CD4-positive, alpha-beta memory T cell (primary cell): ENCODE measurements around the gene KLHL22. TPM values are rescaled to one million over a fixed set of nuclear protein-coding genes. Genes with fewer than 3 reads are reported as not detected.
A peak's percentile ranks its signal among the peaks of the same experiment; 100 is the strongest.
"Not testable (repeated sequence)": the region's sequence is repeated elsewhere in the genome, so short reads cannot be mapped to it uniquely, and the experiment has no call there.

Experiments used
- CTCF ChIA-PET: fragments of 350-600 bp; sonication (Branson Sonifier 250); formaldehyde crosslinking; loops from one replicate; lab custom pipeline; 2021; ENCODE audit warnings: inconsistent platforms; ENCODE audit not compliant: partially characterized antibody; lab: Charles Lee
- POLR2A ChIA-PET: fragments of 350-600 bp; sonication (Branson Sonifier 250); formaldehyde crosslinking; loops from one replicate; lab custom pipeline; 2021; ENCODE audit not compliant: partially characterized antibody; lab: Charles Lee
- DNase-seq, 5 donors: peaks; one replicate each; pipeline versions ENCODE4 v3.0.0 to v3.0.0-alpha.2; 2020 to 2022; ENCODE audit warnings: mixed read lengths in 1 of 5
- H3K27ac ChIP-seq: one replicate; pipeline ENCODE4 v1.7.0; 2013; ENCODE audit warnings: low read depth, low read length
- H3K27me3 ChIP-seq: 2 replicates; pipeline ENCODE4 v1.7.0; 2013; ENCODE audit warnings: mild to moderate bottlenecking, low read length, moderate library complexity; ENCODE audit not compliant: insufficient read depth
- H3K36me3 ChIP-seq: 2 replicates; pipeline ENCODE4 v1.7.0; 2013; ENCODE audit warnings: mild to moderate bottlenecking, low read length, moderate library complexity; ENCODE audit not compliant: insufficient read depth
- H3K4me1 ChIP-seq: 2 replicates; pipeline ENCODE4 v1.7.0; 2013; ENCODE audit warnings: mild to moderate bottlenecking, low read length, moderate library complexity; ENCODE audit not compliant: insufficient read depth
- H3K4me3 ChIP-seq, 2 donors: one replicate each; pipeline ENCODE4 v1.7.0; 2013; ENCODE audit warnings: low read length in 2 of 2, mild to moderate bottlenecking in 1 of 2
- H3K9me3 ChIP-seq, 2 donors: one replicate each; pipeline ENCODE4 v1.7.0; 2013; ENCODE audit warnings: low read length in 2 of 2, control low read depth in 1 of 2; ENCODE audit not compliant: control insufficient read depth in 1 of 2
- H3K27ac Mint-ChIP-seq, 7 donors: one replicate each; pipeline ENCODE4 v1.8.0; 2020 to 2021; ENCODE audit warnings: mixed read lengths in 7 of 7, mild to moderate bottlenecking in 6 of 7, inconsistent platforms in 3 of 7, moderate library complexity in 3 of 7
- H3K27me3 Mint-ChIP-seq, 2 donors: one replicate each; pipeline ENCODE4 v1.8.0; 2020 to 2021; ENCODE audit warnings: mixed read lengths in 2 of 2
- H3K36me3 Mint-ChIP-seq, 2 donors: one replicate each; pipeline ENCODE4 v1.8.0; 2020 to 2021; ENCODE audit warnings: mixed read lengths in 2 of 2, inconsistent platforms in 1 of 2, mild to moderate bottlenecking in 1 of 2
- H3K4me1 Mint-ChIP-seq, 4 donors: one replicate each; pipeline ENCODE4 v1.8.0; 2020 to 2021; ENCODE audit warnings: mixed read lengths in 4 of 4, mild to moderate bottlenecking in 1 of 4
- H3K4me3 Mint-ChIP-seq, 8 donors: one replicate each; pipeline ENCODE4 v1.8.0; 2020 to 2021; ENCODE audit warnings: mixed read lengths in 8 of 8, mild to moderate bottlenecking in 7 of 8, moderate library complexity in 6 of 8, inconsistent platforms in 3 of 8
- H3K9me3 Mint-ChIP-seq, 8 donors: one replicate each; pipeline ENCODE4 v1.8.0; 2020 to 2021; ENCODE audit warnings: mixed read lengths in 8 of 8, mild to moderate bottlenecking in 5 of 8, inconsistent platforms in 3 of 8, moderate library complexity in 1 of 8
- intact Hi-C: fragments of 100-400 bp; cut with micrococcal nuclease; formaldehyde crosslinking; loops from one replicate; pipeline ENCODE4 v1.15.1; 2023
- polyA plus RNA-seq, 2 donors: library from polyadenylated mRNA; unstranded; fragments of 300-500 nt; fragmentation: Illumina TruSeq; gene quantifications; one replicate each; pipeline ENCODE4 v1.2.3, GENCODE V29; 2021
- total RNA-seq, 2 experiments: library from RNA; stranded (reverse); gene quantifications; one replicate each; pipeline ENCODE4 v1.2.3, GENCODE V29; 2021

KLHL22 gene, protein sequence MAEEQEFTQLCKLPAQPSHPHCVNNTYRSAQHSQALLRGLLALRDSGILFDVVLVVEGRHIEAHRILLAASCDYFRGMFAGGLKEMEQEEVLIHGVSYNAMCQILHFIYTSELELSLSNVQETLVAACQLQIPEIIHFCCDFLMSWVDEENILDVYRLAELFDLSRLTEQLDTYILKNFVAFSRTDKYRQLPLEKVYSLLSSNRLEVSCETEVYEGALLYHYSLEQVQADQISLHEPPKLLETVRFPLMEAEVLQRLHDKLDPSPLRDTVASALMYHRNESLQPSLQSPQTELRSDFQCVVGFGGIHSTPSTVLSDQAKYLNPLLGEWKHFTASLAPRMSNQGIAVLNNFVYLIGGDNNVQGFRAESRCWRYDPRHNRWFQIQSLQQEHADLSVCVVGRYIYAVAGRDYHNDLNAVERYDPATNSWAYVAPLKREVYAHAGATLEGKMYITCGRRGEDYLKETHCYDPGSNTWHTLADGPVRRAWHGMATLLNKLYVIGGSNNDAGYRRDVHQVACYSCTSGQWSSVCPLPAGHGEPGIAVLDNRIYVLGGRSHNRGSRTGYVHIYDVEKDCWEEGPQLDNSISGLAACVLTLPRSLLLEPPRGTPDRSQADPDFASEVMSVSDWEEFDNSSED
- 10 to 100 TPM; 60.2 to 63.1 TPM for total RNA-seq
- polyA plus RNA-seq, result 10 to 100 TPM; 19.4 to 23.9 TPM

DNA sequence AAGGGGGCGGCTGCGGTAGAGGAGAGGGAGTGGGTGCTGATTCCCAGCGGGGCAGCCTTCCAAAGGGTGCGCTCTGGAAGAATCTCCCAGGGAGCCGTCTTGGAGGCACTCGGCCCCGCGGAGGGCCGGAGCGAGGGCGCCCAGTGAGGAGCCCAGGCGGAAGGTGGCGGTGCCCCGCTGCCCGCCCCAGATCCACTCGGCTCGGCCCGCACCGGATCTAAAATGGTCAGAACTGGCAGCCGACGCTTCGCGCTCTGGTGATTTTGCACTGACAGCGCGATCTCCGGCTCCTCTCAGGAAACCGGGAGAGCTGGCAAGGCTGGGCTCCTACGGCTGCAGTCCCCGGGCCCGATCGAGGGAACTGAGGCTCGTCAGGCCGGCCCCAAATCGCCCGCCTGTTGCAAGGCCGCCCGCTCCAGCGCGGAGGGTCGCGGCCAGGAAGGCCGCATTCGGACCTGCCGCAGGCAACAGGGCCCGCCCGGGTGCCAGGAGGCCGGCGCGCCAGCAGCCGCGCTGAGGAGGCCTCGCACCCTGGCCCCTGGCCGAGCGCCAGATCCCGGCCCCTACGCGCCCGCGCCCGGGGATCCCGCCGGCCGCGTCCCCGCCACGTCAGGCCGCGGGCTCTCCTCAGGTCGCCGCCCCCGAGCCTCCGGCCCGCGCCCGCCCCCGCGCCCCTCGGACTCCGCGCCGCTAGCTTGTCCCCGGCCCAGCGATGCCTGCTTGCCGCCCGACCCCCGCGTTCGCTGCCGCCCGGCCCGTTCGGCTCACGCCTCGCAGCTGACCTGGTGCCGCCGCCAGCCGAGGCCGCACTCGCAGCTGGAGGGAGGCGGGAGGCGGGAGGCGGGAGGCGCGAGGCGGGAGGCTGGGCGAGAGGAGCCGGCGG, at the start of gene KLHL22:
Gene KLHL22, minus strand, starts transcription at position 818 of the 883 bp plus-strand sequence. CDS start 6,584 bp downstream, outside the sequence.
- H3K4me3 ChIP-seq, result peak within 1 kb of the TSS; percentile 60 to 85
- no peaks in the 10 kb centered on the region for H3K36me3 ChIP-seq
- ChIA-PET POLR2A (interaction anchor here (0.7 to 8.9 kb wide), 11 partner anchors 13 to 208 kb away, joined by 3 to 93 read pairs (median 4); no protein-coding TSS in a partner anchor), CTCF (interaction anchor here (1.1 to 3.7 kb wide), 8 partner anchors 12 to 77 kb away, joined by 3 to 30 read pairs (median 6); partner anchors contain the start of gene MED15)
- H3K4me1 Mint-ChIP-seq, result peaks cover 26 to 64% (median 48%) of the 10 kb centered on the region in 4 donors
- H3K36me3 Mint-ChIP-seq, result peaks cover 0 to 6% of the 10 kb centered on the region in 2 donors
- no peaks in the 10 kb centered on the region for H3K27me3 Mint-ChIP-seq
- no peaks in the 10 kb centered on the region for H3K27me3 ChIP-seq
- peak within 1 kb of the TSS; percentile 91 for H3K27ac ChIP-seq
- H3K9me3 ChIP-seq, result no peaks in the 10 kb centered on the region
- peak in 3 of 5 donors; percentile 5 to 25 (median 23) for DNase-seq
- intact Hi-C loops, result no loop called here
- peak within 1 kb of the TSS; percentile 91 to 96 (median 93) for H3K4me3 Mint-ChIP-seq
- H3K27ac Mint-ChIP-seq, result peak within 1 kb of the TSS; percentile 86 to 98 (median 95)
- H3K9me3 Mint-ChIP-seq, result no peaks in the 10 kb centered on the region
- peaks cover 51% of the 10 kb centered on the region for H3K4me1 ChIP-seq

- H3K4me3 ChIP-seq, intact Hi-C loops, H3K27me3 ChIP-seq, H3K9me3 Mint-ChIP-seq, H3K27ac ChIP-seq, H3K27me3 Mint-ChIP-seq, DNase-seq, H3K9me3 ChIP-seq: not testable (repeated sequence)
- peaks cover 21 to 43% of the 10 kb centered on the region in 2 donors for H3K36me3 Mint-ChIP-seq
- Histone ChIP-seq H3K36me3 (peaks cover 12% of the 10 kb centered on the region), H3K4me1 (peaks cover 54% of the 10 kb centered on the region)
- POLR2A ChIA-PET, result interaction anchor here (2.8 to 20.7 kb wide), 2 partner anchors 12 to 22 kb away, joined by 14 to 650 read pairs; no protein-coding TSS in a partner anchor
- peak overlapping the region in 3 of 8 donors; percentile 25 to 67 (median 50) for H3K4me3 Mint-ChIP-seq
- peak overlapping the region; percentile 46 to 94 (median 89) for H3K27ac Mint-ChIP-seq
- CTCF ChIA-PET, result interaction anchor here (1.8 kb wide), 1 partner anchor 26 kb away, joined by 4 read pairs; no protein-coding TSS in a partner anchor
- H3K4me1 Mint-ChIP-seq, result peaks cover 42 to 71% (median 53%) of the 10 kb centered on the region in 4 donors
Measured at GRCh38 chr22:20545318-20545634, 49.7 kb upstream of the KLHL22 start.

- intact Hi-C loops, result no loop called here
- H3K36me3 Mint-ChIP-seq, result peaks cover 39 to 59% of the 10 kb centered on the region in 2 donors
- DNase-seq, result no peak
- no peaks in the 10 kb centered on the region for H3K9me3 ChIP-seq
- H3K27ac Mint-ChIP-seq, result peak overlapping the region in 6 of 7 donors; percentile 38 to 89 (median 68)
- CTCF ChIA-PET, result interaction anchor here (1.4 to 1.7 kb wide), 2 partner anchors 25 to 30 kb away, joined by 3 to 4 read pairs; no protein-coding TSS in a partner anchor
- H3K4me3 ChIP-seq, result no peak overlapping the region
- no peak overlapping the region for H3K4me3 Mint-ChIP-seq
- H3K4me1 Mint-ChIP-seq, result peaks cover 27 to 50% (median 38%) of the 10 kb centered on the region in 4 donors
- POLR2A ChIA-PET, result interaction anchor here (1.4 to 20.7 kb wide), 2 partner anchors 13 to 24 kb away, joined by 3 to 650 read pairs; no protein-coding TSS in a partner anchor
- H3K4me1 ChIP-seq, result peaks cover 28% of the 10 kb centered on the region
- H3K9me3 Mint-ChIP-seq, result no peaks in the 10 kb centered on the region
- H3K27ac ChIP-seq, result no peak overlapping the region
- H3K27me3 Mint-ChIP-seq, result no peaks in the 10 kb centered on the region
- H3K27me3 ChIP-seq, result no peaks in the 10 kb centered on the region
- H3K36me3 ChIP-seq, result peaks cover 13% of the 10 kb centered on the region
Measured at GRCh38 chr22:20542736-20543135, 47.1 kb upstream of the KLHL22 start.

- POLR2A ChIA-PET, result interaction anchor here (1.4 to 20.7 kb wide), 2 partner anchors 14 to 25 kb away, joined by 3 to 650 read pairs; no protein-coding TSS in a partner anchor
- H3K36me3 Mint-ChIP-seq, result peaks cover 44 to 65% of the 10 kb centered on the region in 2 donors
- no peaks in the 10 kb centered on the region for H3K9me3 Mint-ChIP-seq
- H3K4me1 Mint-ChIP-seq, result peaks cover 27 to 48% (median 40%) of the 10 kb centered on the region in 4 donors
- intact Hi-C loops, result no loop called here
- Histone ChIP-seq H3K9me3 (no peaks in the 10 kb centered on the region), H3K36me3 (peaks cover 19% of the 10 kb centered on the region), H3K4me1 (peaks cover 28% of the 10 kb centered on the region), H3K4me3 (no peak overlapping the region), H3K27me3 (no peaks in the 10 kb centered on the region), H3K27ac (no peak overlapping the region)
- no peak for DNase-seq
- CTCF ChIA-PET, result no interaction called here
- no peaks in the 10 kb centered on the region for H3K27me3 Mint-ChIP-seq
- peak overlapping the region in 6 of 7 donors; percentile 50 to 89 (median 72) for H3K27ac Mint-ChIP-seq
- no peak overlapping the region for H3K4me3 Mint-ChIP-seq
Measured at GRCh38 chr22:20542055-20542454, 46.5 kb upstream of the KLHL22 start.

GRCh38 chr22:20538875-20539274, 43.3 kb upstream of the KLHL22 start:
- H3K4me1 ChIP-seq, H3K4me3 Mint-ChIP-seq, H3K9me3 Mint-ChIP-seq, H3K27me3 Mint-ChIP-seq, H3K27ac ChIP-seq, H3K27me3 ChIP-seq, H3K4me3 ChIP-seq, H3K9me3 ChIP-seq, intact Hi-C loops, DNase-seq: not testable (repeated sequence)
- peak overlapping the region in 2 of 7 donors; percentile 30 to 77 for H3K27ac Mint-ChIP-seq
- peaks cover 19% of the 10 kb centered on the region for H3K36me3 ChIP-seq
- peaks cover 26 to 45% (median 32%) of the 10 kb centered on the region in 4 donors for H3K4me1 Mint-ChIP-seq
- H3K36me3 Mint-ChIP-seq, result peaks cover 39 to 57% of the 10 kb centered on the region in 2 donors
- ChIA-PET CTCF (interaction anchor here (0.8 to 1.1 kb wide), 3 partner anchors 11 to 28 kb away, joined by 3 to 4 read pairs (median 3); no protein-coding TSS in a partner anchor), POLR2A (interaction anchor here (1.2 to 1.6 kb wide), 5 partner anchors 11 to 31 kb away, joined by 3 to 7 read pairs (median 3); no protein-coding TSS in a partner anchor)

DNA sequence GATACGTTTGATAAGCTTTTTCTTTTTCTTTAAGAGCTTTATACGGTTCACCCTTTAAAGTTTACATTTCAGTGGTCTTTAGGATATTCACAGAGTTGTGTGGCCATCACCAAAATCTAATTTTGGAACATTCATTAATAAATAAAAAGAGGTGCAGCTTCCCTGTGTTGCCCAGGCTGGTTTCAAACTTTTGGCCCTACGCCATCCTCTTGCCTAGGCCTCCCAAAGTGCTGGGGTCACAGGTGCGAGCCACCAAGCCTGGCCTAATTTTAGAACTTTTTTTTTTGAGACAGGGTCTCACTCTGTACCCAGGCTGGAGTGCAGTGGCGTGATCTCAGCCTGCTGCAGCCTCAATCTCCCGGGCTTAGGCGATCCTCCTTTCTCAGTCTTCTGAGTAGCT, 42.4 kb upstream of the KLHL22 start:
- Histone ChIP-seq H3K27ac (no peak overlapping the region), H3K4me3 (no peak overlapping the region), H3K4me1 (peaks cover 17% of the 10 kb centered on the region), H3K27me3 (no peaks in the 10 kb centered on the region), H3K9me3 (no peaks in the 10 kb centered on the region), H3K36me3 (peaks cover 24% of the 10 kb centered on the region)
- no peak for DNase-seq
- ChIA-PET POLR2A (interaction anchor here (0.8 to 1.6 kb wide), 6 partner anchors 12 to 30 kb away, joined by 3 to 7 read pairs (median 4); no protein-coding TSS in a partner anchor), CTCF (interaction anchor here (1.0 to 1.2 kb wide), 4 partner anchors 12 to 120 kb away, joined by 3 to 5 read pairs (median 4); no protein-coding TSS in a partner anchor)
- Mint-ChIP-seq H3K27ac (peak overlapping the region in 4 of 7 donors; percentile 20 to 66 (median 44)), H3K27me3 (no peaks in the 10 kb centered on the region), H3K36me3 (peaks cover 37 to 61% of the 10 kb centered on the region in 2 donors), H3K4me1 (peaks cover 32 to 49% (median 38%) of the 10 kb centered on the region in 4 donors), H3K4me3 (no peak overlapping the region), H3K9me3 (no peaks in the 10 kb centered on the region)
- intact Hi-C loops, result no loop called here
